Endothelial cell of umbilical vein (primary cell): Measurements from ENCODE around the gene ATXN7L1. TPM values are rescaled to one million over a fixed set of nuclear protein-coding genes. Genes with fewer than 3 reads are reported as not detected.

Source experiments
- BruUV-seq: library from RNA; stranded (reverse); fragments of 400-500 nt; replicated peaks from 2 replicates; lab custom pipeline; 2021; lab: Mats Ljungman, UMichigan
- CTCF ChIA-PET: fragments of 300-600, 350-600 bp; sonication (Branson Sonifier 250); formaldehyde crosslinking; loops from one replicate; lab custom pipeline; 2021; ENCODE audit warnings: antibody characterized with exemption, inconsistent platforms; lab: Charles Lee
- POLR2A ChIA-PET: fragments of 300-600, 350-600 bp; sonication (Branson Sonifier 250); formaldehyde crosslinking; loops from one replicate; lab custom pipeline; 2021; ENCODE audit warnings: antibody characterized with exemption, inconsistent platforms; lab: Charles Lee
- DNase-seq: peaks from one replicate; pipeline ENCODE4 v3.0.0-alpha.2; 2011; ENCODE audit warnings: low read depth, low spot score
- FAIRE-seq: peaks from 2 replicates; lab custom pipeline; 2011; peaks lifted over from hg19 to GRCh38; lab: Jason Lieb, UNC
- H2AFZ ChIP-seq: 2 replicates; pipeline ENCODE4 v1.6.0; 2012; ENCODE audit warnings: low read depth, low read length, control low read depth, inconsistent platforms
- H3K27ac ChIP-seq: 2 replicates; pipeline ENCODE4 v1.5.1; 2011; ENCODE audit warnings: low read depth, mild to moderate bottlenecking, control low read depth, low read length, moderate library complexity; ENCODE audit not compliant: insufficient read depth
- H3K27me3 ChIP-seq, 2 experiments: 2 replicates each; pipeline versions ENCODE4 v1.6.0 to v1.6.1; 2011; ENCODE audit warnings: low read length in 2 of 2, mixed read lengths in 1 of 2; ENCODE audit not compliant: control insufficient read depth in 2 of 2, insufficient read depth in 2 of 2
- H3K36me3 ChIP-seq, 2 experiments: 2 replicates in 1 of 2; 3 replicates in 1 of 2; pipeline ENCODE4 v1.5.1; 2011; ENCODE audit warnings: low read length in 2 of 2, mild to moderate bottlenecking in 1 of 2, moderate library complexity in 1 of 2; ENCODE audit not compliant: control insufficient read depth in 2 of 2, insufficient read depth in 2 of 2; ENCODE audit errors: extremely low read depth in 1 of 2
- H3K4me1 ChIP-seq: 3 replicates; pipeline ENCODE4 v1.5.1; 2011; ENCODE audit warnings: mild to moderate bottlenecking, low read length; ENCODE audit not compliant: control insufficient read depth, insufficient read depth; ENCODE audit errors: extremely low read depth
- H3K4me2 ChIP-seq: 2 replicates; pipeline ENCODE4 v1.6.1; 2011; ENCODE audit warnings: low read length, control low read depth, mixed read lengths; ENCODE audit not compliant: insufficient read depth
- H3K4me3 ChIP-seq, 3 experiments: fragments of 200-600 bp in 1 of 3; sonication (generic), shearing (Covaris generic) in 1 of 3; replicated peaks in 1 of 3; 2 replicates each; pipeline ENCODE4 v1.5.1; 2011 to 2016; ENCODE audit warnings: control low read depth in 3 of 3, low read length in 3 of 3, mild to moderate bottlenecking in 2 of 3, inconsistent platforms in 1 of 3, low read depth in 1 of 3, moderate library complexity in 1 of 3; ENCODE audit not compliant: insufficient read depth in 1 of 3
- H3K79me2 ChIP-seq: 2 replicates; pipeline ENCODE4 v1.6.0; 2012; ENCODE audit warnings: low read length, inconsistent platforms; ENCODE audit not compliant: control insufficient read depth, insufficient read depth
- H3K9ac ChIP-seq: replicated peaks from 2 replicates; pipeline ENCODE3; 2011; ENCODE audit warnings: low read length, control low read depth; ENCODE audit not compliant: insufficient read depth; ENCODE audit errors: extremely low read depth
- H3K9me1 ChIP-seq: replicated peaks from 3 replicates; pipeline ENCODE4 v1.6.0; 2011; ENCODE audit warnings: mild to moderate bottlenecking, low read length; ENCODE audit not compliant: control insufficient read depth, insufficient read depth; ENCODE audit errors: extremely low read depth
- H3K9me3 ChIP-seq: replicated peaks from 2 replicates; pipeline ENCODE4 v1.5.1; 2012; ENCODE audit warnings: low read length, inconsistent platforms; ENCODE audit not compliant: control insufficient read depth, insufficient read depth
- H4K20me1 ChIP-seq: replicated peaks from 2 replicates; pipeline ENCODE3; 2011; ENCODE audit warnings: mild to moderate bottlenecking, low read length; ENCODE audit not compliant: control insufficient read depth, insufficient read depth; ENCODE audit errors: extremely low read depth
- MAX ChIP-seq: IDR thresholded peaks from 2 replicates; pipeline ENCODE4 v1.6.1; 2011; ENCODE audit not compliant: insufficient read depth, insufficient read length
- dilution Hi-C: fragments of 300-500 bp; cut with MboI; formaldehyde crosslinking; loops from one replicate; pipeline ENCODE4 v1.15.0; 2019; ENCODE audit warnings: low sequenced_read_pairs; ENCODE audit not compliant: extremely low pct_ligation_motif_present
- intact Hi-C: fragments of 100-400 bp; cut with micrococcal nuclease; formaldehyde crosslinking; loops from one replicate; pipeline ENCODE4 v1.10.0; 2022
- polyA plus RNA-seq, 4 experiments: library from polyadenylated mRNA; depleted of rRNA in 3 of 4; stranded (reverse) in 3 of 4; unstranded in 1 of 4; fragments of >200 nt; gene quantifications; 2 replicates each; pipeline versions ENCODE4 v1.2.1 to v1.2.3, GENCODE V29; 2011 to 2012; ENCODE audit warnings: missing spikeins in 1 of 4
- total RNA-seq: library from RNA; stranded (reverse); gene quantifications from 2 replicates; pipeline ENCODE4 v1.2.3, GENCODE V29; 2021
- TF ChIP-seq, protein P1 (sequence below), 2 donors: IDR thresholded peaks; 1 replicate in 1 of 2; 2 replicates in 1 of 2; pipeline ENCODE4 v1.5.1; 2011; ENCODE audit warnings: low read length in 2 of 2, mild to moderate bottlenecking in 2 of 2, moderate library complexity in 2 of 2, control low read depth in 1 of 2, inconsistent platforms in 1 of 2, low read depth in 1 of 2; ENCODE audit not compliant: insufficient read depth in 1 of 2; ENCODE audit errors: extremely low read depth in 1 of 2

ATXN7L1 gene
- total and polyA plus RNA-seq, 2 donors (not counting 3 experiments of a cell fraction or from before 2014, with no cell fraction given), result 4.6 to 15.6 TPM

DNA sequence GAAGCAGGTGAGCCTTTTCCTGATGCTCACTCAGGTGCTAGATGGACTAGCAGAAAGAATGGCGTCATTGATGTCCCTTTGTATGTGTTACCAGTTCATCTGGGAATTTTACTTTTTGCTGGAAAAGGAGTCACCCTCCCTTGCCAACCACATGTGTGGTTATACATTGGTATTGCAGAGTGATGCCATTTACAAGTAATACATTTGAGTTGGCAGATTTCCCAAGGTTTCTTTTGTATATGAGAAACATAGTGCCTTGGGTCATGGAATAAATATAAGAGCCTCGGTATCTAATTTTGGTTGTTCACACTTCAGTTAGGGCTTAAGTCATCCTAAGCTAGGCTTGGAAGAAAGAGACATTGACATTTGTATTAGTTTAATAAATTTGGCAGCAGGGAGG, 10.4 kb upstream of the ATXN7L1 start:
- no peaks in the 10 kb centered on the region for H3K79me2 ChIP-seq
- POLR2A ChIA-PET, result no interaction called here

More for the DNA sequence above, 10.4 kb upstream of the ATXN7L1 start:
- Histone ChIP-seq H2AFZ (no peak overlapping the region), H3K9me1 (no peaks in the 10 kb centered on the region), H3K4me3 (no peak overlapping the region), H3K36me3 (no peaks in the 10 kb centered on the region), H3K9me3 (no peaks in the 10 kb centered on the region), H3K4me1 (no peaks in the 10 kb centered on the region), H3K9ac (no peak overlapping the region), H3K27ac (no peak overlapping the region), H3K4me2 (no peak overlapping the region), H3K27me3 (no peaks in the 10 kb centered on the region), H4K20me1 (no peaks in the 10 kb centered on the region)
- DNase-seq (no peak), FAIRE-seq (no peak)
- no TSS peak for BruUV-seq
- CTCF ChIA-PET, result interaction anchor here (1.2 to 2.6 kb wide), 3 partner anchors 10 to 122 kb away, joined by 4 to 8 read pairs (median 7); partner anchors contain the start of gene ATXN7L1
- TF ChIP-seq, protein P1, sequence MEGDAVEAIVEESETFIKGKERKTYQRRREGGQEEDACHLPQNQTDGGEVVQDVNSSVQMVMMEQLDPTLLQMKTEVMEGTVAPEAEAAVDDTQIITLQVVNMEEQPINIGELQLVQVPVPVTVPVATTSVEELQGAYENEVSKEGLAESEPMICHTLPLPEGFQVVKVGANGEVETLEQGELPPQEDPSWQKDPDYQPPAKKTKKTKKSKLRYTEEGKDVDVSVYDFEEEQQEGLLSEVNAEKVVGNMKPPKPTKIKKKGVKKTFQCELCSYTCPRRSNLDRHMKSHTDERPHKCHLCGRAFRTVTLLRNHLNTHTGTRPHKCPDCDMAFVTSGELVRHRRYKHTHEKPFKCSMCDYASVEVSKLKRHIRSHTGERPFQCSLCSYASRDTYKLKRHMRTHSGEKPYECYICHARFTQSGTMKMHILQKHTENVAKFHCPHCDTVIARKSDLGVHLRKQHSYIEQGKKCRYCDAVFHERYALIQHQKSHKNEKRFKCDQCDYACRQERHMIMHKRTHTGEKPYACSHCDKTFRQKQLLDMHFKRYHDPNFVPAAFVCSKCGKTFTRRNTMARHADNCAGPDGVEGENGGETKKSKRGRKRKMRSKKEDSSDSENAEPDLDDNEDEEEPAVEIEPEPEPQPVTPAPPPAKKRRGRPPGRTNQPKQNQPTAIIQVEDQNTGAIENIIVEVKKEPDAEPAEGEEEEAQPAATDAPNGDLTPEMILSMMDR (IDR thresholded peaks at IDR 0.05; ENCODE audit: extremely low read depth in 1 of 2, insufficient read depth in 1 of 2, low read depth in 1 of 2, low read length in 2 of 2), result no peak
- TF ChIP-seq MAX, result no peak
- intact Hi-C loops (loop anchor here (5.0 kb wide), 1 partner anchor 119 kb away; no protein-coding TSS in a partner anchor), dilution Hi-C loops (no loop called here)
